GM12872 (cell line): ENCODE measurements around the gene HPS3.

Source experiments
- TF ChIP-seq, protein P1 (sequence below): IDR thresholded peaks from 3 replicates; pipeline ENCODE4 v1.5.1; 2011; ENCODE audit warnings: low read depth, mild to moderate bottlenecking, low read length, moderate library complexity; ENCODE audit not compliant: insufficient read depth

Gene HPS3

DNA sequence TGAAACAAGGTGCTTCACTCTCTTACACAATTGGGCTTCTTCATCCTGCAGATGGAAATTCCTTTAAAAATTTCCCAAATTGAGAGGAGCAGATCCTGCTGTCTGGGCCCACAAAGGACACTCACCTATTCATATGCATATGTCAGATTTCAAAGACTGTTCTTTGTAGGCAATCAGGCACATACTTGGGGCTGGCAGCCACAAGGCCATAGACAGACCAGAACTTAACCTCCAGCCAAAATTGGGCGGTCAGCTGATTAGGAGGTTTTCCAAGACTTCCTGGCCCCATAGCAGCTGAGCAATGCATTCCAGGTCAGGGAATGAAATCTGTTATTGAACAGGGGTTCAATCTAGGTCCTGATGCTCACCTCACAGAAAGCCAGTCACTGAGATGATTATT is 15.0 kb upstream of the HPS3 start:
- TF ChIP-seq, protein P1, sequence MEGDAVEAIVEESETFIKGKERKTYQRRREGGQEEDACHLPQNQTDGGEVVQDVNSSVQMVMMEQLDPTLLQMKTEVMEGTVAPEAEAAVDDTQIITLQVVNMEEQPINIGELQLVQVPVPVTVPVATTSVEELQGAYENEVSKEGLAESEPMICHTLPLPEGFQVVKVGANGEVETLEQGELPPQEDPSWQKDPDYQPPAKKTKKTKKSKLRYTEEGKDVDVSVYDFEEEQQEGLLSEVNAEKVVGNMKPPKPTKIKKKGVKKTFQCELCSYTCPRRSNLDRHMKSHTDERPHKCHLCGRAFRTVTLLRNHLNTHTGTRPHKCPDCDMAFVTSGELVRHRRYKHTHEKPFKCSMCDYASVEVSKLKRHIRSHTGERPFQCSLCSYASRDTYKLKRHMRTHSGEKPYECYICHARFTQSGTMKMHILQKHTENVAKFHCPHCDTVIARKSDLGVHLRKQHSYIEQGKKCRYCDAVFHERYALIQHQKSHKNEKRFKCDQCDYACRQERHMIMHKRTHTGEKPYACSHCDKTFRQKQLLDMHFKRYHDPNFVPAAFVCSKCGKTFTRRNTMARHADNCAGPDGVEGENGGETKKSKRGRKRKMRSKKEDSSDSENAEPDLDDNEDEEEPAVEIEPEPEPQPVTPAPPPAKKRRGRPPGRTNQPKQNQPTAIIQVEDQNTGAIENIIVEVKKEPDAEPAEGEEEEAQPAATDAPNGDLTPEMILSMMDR, result no peak

DNA sequence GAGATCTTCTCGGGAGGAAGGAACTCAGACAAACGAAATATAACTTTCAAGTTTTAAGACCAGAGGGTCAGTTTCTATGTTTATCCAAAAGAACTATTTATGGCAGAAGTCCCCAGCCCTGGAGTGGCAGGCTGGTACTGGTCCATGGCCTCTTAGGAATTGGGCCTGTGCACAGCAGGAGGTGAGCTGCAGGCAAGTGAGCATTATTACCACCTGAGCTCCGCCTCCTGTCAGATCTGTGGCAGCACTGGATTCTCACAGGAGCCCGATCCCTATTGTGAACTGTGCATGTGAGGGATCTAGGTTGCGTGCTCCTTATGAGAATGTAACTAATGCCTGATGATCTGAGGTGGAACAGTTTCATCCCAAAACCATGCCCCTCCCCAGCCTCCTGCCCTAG is 14.3 kb upstream of the HPS3 start:
- TF ChIP-seq, protein P1, result no peak

DNA sequence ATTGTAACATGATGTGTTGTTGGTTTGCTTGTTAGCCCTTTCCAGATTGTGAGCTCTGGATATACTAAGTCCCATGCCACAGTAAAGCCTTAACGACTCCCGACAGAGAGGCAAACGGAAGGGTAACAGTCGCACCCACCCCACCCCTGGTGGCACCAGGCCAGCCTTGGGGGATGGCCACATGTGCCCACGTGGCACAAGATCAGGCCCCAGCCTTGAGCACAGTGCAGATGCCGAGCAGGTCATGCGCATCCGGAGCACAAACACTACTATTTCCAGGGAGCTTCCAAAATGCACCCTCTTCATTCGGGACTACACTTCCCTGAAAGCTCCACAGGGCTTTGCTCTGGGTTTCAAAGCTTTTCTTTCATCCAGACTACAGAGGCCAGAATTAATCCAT is 10.7 kb upstream of the HPS3 start:
- TF ChIP-seq, protein P1, result no peak

DNA sequence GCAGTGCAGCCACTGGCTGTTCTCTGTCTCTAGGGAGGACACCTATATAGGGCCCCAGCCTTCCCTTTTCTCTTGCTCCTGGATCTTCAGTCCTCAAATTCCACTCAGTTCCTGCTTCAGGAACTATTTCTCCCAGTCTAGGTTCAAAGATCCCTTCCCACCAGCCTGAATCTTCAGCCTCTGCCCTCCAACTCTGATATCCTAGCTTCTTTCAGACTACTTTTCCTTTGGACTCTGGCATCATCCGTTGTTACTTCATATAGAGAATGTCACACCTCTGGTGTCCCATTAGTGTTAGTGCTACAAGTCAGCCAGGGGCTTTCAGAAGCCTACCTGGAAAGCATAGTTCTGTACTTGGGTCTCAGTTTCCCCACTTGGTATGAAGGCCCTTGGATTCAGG is 10.0 kb upstream of the HPS3 start:
- TF ChIP-seq, protein P1, result no peak

DNA sequence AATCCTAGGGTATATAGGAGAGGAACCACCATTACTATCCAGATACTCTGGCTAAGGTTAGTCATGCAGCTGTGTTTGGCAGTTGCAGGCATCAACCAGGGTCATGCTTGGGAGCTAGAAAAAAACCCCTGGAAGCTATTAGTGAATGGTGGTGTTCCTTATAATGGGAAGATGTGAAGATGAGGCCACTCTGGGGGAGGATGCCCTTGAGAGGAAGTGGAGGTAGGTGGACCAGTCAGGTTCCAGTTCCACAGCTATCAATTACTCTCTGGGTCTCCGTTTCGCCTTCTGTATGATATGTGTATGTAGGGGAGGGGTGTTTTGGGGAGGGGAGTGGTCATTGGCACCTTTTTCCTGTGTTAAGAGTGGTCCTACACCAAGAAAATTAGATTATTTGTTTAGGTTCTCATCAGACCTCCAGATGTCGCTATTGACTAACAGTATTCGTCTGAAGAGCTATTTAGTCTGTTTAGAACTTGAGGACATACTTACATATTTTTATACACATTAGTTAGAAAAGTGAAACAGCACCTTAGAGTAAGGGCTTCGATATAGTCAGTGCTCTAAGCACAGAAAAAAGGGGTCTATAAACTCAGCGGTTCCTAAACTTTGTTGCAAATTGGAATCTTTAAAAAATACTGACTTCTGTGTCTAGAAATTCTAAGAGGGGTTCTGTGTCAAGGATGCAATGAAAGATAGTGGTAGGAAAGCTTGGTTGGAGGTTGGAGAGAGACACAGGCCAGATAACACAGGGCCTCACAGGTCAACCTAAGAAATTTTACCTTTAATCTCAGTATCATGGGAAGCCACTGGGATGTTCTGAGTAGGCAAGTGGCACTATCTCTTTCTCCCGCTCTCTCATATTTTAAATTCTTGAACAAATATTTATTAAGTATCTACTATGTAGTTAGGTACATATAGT is 9.1 kb upstream of the HPS3 start:
- TF ChIP-seq, protein P1, result peak; percentile 59

DNA sequence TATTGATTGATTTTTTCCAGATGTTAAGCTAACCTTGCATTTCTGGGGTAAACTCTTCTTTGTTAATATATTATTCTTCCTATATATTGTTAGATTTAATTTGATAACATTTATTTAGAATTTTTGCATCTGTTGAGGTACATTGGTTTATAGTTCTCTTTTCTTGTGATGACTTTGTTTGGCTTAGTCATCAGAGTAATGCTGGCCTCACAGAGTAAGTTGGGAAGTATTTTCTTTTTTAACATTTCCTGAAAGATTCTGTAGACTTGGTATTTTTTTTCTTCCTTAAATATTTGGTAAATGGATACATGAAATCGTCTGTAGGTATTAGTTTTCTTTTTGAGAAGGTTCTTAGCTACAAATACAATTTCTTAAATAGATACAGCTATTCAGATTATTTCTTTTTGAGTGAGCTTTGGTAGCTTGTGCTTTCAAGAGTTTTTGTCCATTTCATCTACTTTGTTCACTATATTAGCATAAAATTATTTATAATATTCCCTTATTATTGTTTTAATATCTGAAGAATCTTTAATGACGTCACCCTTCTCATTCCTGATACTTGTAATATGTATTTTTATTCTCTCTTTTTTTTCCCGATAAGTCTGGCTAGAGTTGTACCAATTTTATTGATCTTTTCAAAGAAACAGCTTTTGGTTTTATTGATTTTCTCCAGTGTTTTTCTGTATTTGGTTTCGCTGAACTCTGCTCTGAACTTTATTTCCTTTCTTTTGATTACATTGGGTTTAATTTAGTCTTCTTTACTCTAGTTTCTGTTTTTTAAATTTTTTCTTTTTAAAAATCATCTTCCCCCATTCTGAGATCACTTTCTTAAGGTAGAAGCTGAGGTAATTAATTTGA is 6.5 kb upstream of the HPS3 start:
- TF ChIP-seq, protein P1, result no peak

DNA sequence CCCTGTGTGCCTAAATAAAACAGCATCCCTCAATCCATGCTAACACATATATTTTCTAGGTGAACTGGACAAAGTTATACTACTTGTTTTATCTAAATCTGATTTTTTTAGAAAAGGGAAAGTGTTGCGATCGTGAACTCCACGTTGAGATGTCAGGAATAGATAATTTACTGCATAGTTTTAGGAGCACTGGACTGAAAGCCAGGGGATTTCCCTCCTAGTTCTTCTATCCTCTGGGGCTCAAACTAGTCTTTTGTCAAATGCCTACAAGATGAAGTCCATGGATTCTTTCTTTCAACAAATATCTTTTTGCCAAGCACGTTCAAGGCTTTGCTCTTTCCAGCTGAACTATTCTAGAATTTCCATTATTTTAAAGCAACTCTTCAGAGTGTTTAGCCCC is 617 bp upstream of the HPS3 start:
- TF ChIP-seq, protein P1, result no peak
